GM12878 (cell line): ENCODE results near the gene SCIN. TPM values are rescaled to one million over a fixed set of nuclear protein-coding genes. Genes with fewer than 3 reads are reported as not detected.
A peak's percentile ranks its signal among the peaks of the same experiment; 100 is the strongest.

ENCODE experiments used
- ATAC-seq: fragments of 200-7000 bp; cut with Tn5 transposase; 3 replicates; pipeline ENCODE4 v1.9.1; 2020; ENCODE audit warnings: mild to moderate bottlenecking, moderate library complexity
- BruUV-seq: library from RNA; stranded (reverse); fragments of 400-500 nt; replicated peaks from 2 replicates; lab custom pipeline; 2021; lab: Mats Ljungman, UMichigan
- CTCF ChIA-PET: fragments of 300-600 bp; sonication (Branson Sonifier 250); formaldehyde crosslinking; extraction: SDS; loops from one replicate; lab custom pipeline; 2021; ENCODE audit warnings: inconsistent platforms; lab: Yijun Ruan, JAX
- POLR2A ChIA-PET: fragments of 350-600 bp; formaldehyde crosslinking; extraction: SDS; loops from one replicate; lab custom pipeline; 2021; ENCODE audit warnings: inconsistent platforms; lab: Charles Lee
- RAD21 ChIA-PET: fragments of 300-600 bp; sonication (Branson Sonifier 250); formaldehyde crosslinking; loops from one replicate; lab custom pipeline; 2023; ENCODE audit warnings: antibody characterized with exemption; ENCODE audit not compliant: unreplicated experiment; lab: Charles Lee
- SMC1A ChIA-PET: fragments of 300-600 bp; sonication (Branson Sonifier 250); formaldehyde crosslinking; loops from one replicate; lab custom pipeline; 2023; ENCODE audit not compliant: unreplicated experiment, uncharacterized antibody; lab: Charles Lee
- DNase-seq: peaks from one replicate; pipeline ENCODE4 v3.0.0-alpha.2; 2011; ENCODE audit warnings: low read depth, low spot score
- FAIRE-seq: peaks from 3 replicates; lab custom pipeline; 2011; peaks lifted over from hg19 to GRCh38; lab: Jason Lieb, UNC
- H2AFZ ChIP-seq: 2 replicates; pipeline ENCODE4 v1.6.0; 2011; ENCODE audit warnings: low read depth, low read length, control low read depth; ENCODE audit not compliant: control insufficient read depth
- H3K27ac ChIP-seq: 2 replicates; pipeline ENCODE4 v1.5.1; 2011; ENCODE audit warnings: control low read depth; ENCODE audit not compliant: control insufficient read depth, insufficient read depth
- H3K27me3 ChIP-seq, 2 experiments: replicated peaks in 1 of 2; 2 replicates each; pipeline versions ENCODE4 v1.6.0 to v1.6.1; 2011; ENCODE audit warnings: low read length in 1 of 2; ENCODE audit not compliant: control insufficient read depth in 2 of 2, insufficient read depth in 2 of 2
- H3K36me3 ChIP-seq, 2 experiments: 2 replicates each; pipeline ENCODE4 v1.5.1; 2011; ENCODE audit warnings: low read length in 1 of 2; ENCODE audit not compliant: control insufficient read depth in 2 of 2, insufficient read depth in 2 of 2
- H3K4me1 ChIP-seq: 2 replicates; pipeline ENCODE4 v1.6.1; 2011; ENCODE audit warnings: mild to moderate bottlenecking, low read length, moderate library complexity, mixed read lengths; ENCODE audit not compliant: control insufficient read depth, insufficient read depth
- H3K4me2 ChIP-seq: 2 replicates; pipeline ENCODE4 v1.6.0; 2011; ENCODE audit warnings: control low read depth; ENCODE audit not compliant: control insufficient read depth, insufficient read depth
- H3K4me3 ChIP-seq: fragments of 200-600 bp; sonication (generic); 2 replicates; pipeline ENCODE4 v1.5.1; 2016
- H3K79me2 ChIP-seq: 2 replicates; pipeline ENCODE4 v1.6.0; 2011; ENCODE audit warnings: low read length; ENCODE audit not compliant: control insufficient read depth, insufficient read depth
- H3K9ac ChIP-seq: 2 replicates; pipeline ENCODE4 v1.8.0; 2011; ENCODE audit warnings: low read length, control low read depth, mixed read lengths; ENCODE audit not compliant: control insufficient read depth, insufficient read depth
- H3K9me3 ChIP-seq: replicated peaks from 3 replicates; pipeline ENCODE4 v1.5.1; 2011; ENCODE audit warnings: mild to moderate bottlenecking, low read length; ENCODE audit not compliant: control insufficient read depth, insufficient read depth
- H4K20me1 ChIP-seq: 2 replicates; pipeline ENCODE4 v1.6.0; 2011; ENCODE audit not compliant: control insufficient read depth, insufficient read depth
- CBX5 ChIP-seq: sonication (generic); IDR thresholded peaks from 2 replicates; pipeline ENCODE4 v1.6.1; 2016; ENCODE audit warnings: low read depth, moderate library complexity, mild to moderate bottlenecking, inconsistent platforms
- ETV6 ChIP-seq, 2 experiments: fragments of 450-650 bp in 1 of 2; IDR thresholded peaks in 1 of 2; conservative IDR thresholded peaks in 1 of 2; 2 replicates each; pipeline ENCODE4 v1.6.1; 2014; ENCODE audit warnings: antibody characterized with exemption in 1 of 2, borderline replicate concordance in 1 of 2, low read depth in 1 of 2, mild to moderate bottlenecking in 1 of 2, moderate library complexity in 1 of 2
- MXI1 ChIP-seq: fragments of 150-350 bp; IDR thresholded peaks from 2 replicates; pipeline ENCODE4 v1.6.1; 2011; ENCODE audit warnings: low read depth, mild to moderate bottlenecking, inconsistent platforms, low read length, improper control_type of control experiment
- NBN ChIP-seq: fragments of 450-650 bp; IDR thresholded peaks from 2 replicates; pipeline ENCODE4 v1.6.1; 2016
- NFXL1 ChIP-seq: fragments of 450-650 bp; IDR thresholded peaks from 2 replicates; pipeline ENCODE4 v1.6.1; 2017; ENCODE audit warnings: antibody characterized with exemption, mild to moderate bottlenecking, borderline replicate concordance
- POLR2AphosphoS5 ChIP-seq: IDR thresholded peaks from 2 replicates; pipeline ENCODE4 v1.6.1; 2011; ENCODE audit warnings: mild to moderate bottlenecking, low read length, inconsistent platforms
- RELB ChIP-seq: fragments of 450-650 bp; IDR thresholded peaks from 2 replicates; pipeline ENCODE4 v1.6.1; 2017; ENCODE audit warnings: low read depth, mild to moderate bottlenecking, moderate library complexity
- SMAD5 ChIP-seq: IDR thresholded peaks from 2 replicates; pipeline ENCODE4 v1.6.1; 2016; ENCODE audit warnings: antibody characterized with exemption, low read depth
- SRF ChIP-seq, 2 experiments: IDR thresholded peaks; 2 replicates each; pipeline ENCODE4 v1.6.1; 2011; ENCODE audit warnings: low read depth in 2 of 2, low read length in 2 of 2, mild to moderate bottlenecking in 1 of 2, moderate library complexity in 1 of 2
- TCF12 ChIP-seq: IDR thresholded peaks from 2 replicates; pipeline ENCODE4 v1.6.1; 2011; ENCODE audit warnings: low read depth, mild to moderate bottlenecking, low read length
- USF2 ChIP-seq: IDR thresholded peaks from 2 replicates; pipeline ENCODE4 v1.6.1; 2011; ENCODE audit warnings: low read depth, low read length, improper control_type of control experiment, borderline replicate concordance
- YBX1 ChIP-seq: fragments of 450-650 bp; IDR thresholded peaks from 2 replicates; pipeline ENCODE4 v1.6.1; 2016; ENCODE audit warnings: antibody characterized with exemption
- ZBED1 ChIP-seq: IDR thresholded peaks from 2 replicates; pipeline ENCODE4 v1.6.1; 2016; ENCODE audit warnings: borderline replicate concordance
- WGBS: methylation state at CpG from one replicate; pipeline ENCODE4 v1.1.6; 2016; ENCODE audit warnings: low lambda C conversion rate; ENCODE audit not compliant: insufficient replicate concordance, insufficient coverage; ENCODE audit errors: missing lambda C conversion rate; 5-methylcytosine and 5-hydroxymethylcytosine counted together
- in situ Hi-C: fragments of 300-500 bp; cut with MboI; formaldehyde crosslinking; loops from 9 replicates; pipeline ENCODE4 v1.14.3; 2018; ENCODE audit warnings: mixed read lengths
- intact Hi-C: fragments of 100-400 bp; cut with micrococcal nuclease; formaldehyde crosslinking; loops from one replicate; pipeline ENCODE4 v1.14.2; 2022; ENCODE audit not compliant: unreplicated experiment
- polyA plus RNA-seq, 11 experiments: library from polyadenylated mRNA; depleted of rRNA in 4 of 11; unstranded in 6 of 11; stranded (reverse) in 5 of 11; fragments of >200 nt; fragmentation: Nextera tagmentation in 4 of 11; fragmentation: Illumina TruSeq in 1 of 11; extraction: Ambion mirVana in 4 of 11; extraction: Trizol in 1 of 11; gene quantifications; 1 replicate in 1 of 11; 2 replicates in 10 of 11; pipeline versions ENCODE4 v1.2.1 to v1.2.3, GENCODE V29; 2011 to 2016; ENCODE audit warnings: inconsistent platforms in 2 of 11, missing spikeins in 2 of 11, low read depth in 1 of 11
- total RNA-seq, 4 experiments: library from RNA; depleted of rRNA in 3 of 4; stranded (reverse); fragments of >200 nt in 3 of 4; fragmentation: Illumina TruSeq in 1 of 4; extraction: Trizol in 1 of 4; gene quantifications; 2 replicates each; pipeline versions ENCODE4 v1.2.1 to v1.2.3, GENCODE V29; 2013 to 2021
- TF ChIP-seq, protein P1 (sequence below): fragments of 450-650 bp; conservative IDR thresholded peaks from 2 replicates; pipeline ENCODE4 v1.6.1; 2017; ENCODE audit warnings: mild to moderate bottlenecking, moderate library complexity
- TF ChIP-seq, protein P2 (sequence below): IDR thresholded peaks from 2 replicates; pipeline ENCODE4 v1.6.1; 2012; ENCODE audit warnings: low read depth, low read length, improper control_type of control experiment
- TF ChIP-seq, protein P3 (sequence below): fragments of 450-650 bp; IDR thresholded peaks from 2 replicates; pipeline ENCODE4 v1.6.1; 2014; ENCODE audit warnings: mild to moderate bottlenecking
- TF ChIP-seq, protein P4 (sequence below): IDR thresholded peaks from 2 replicates; pipeline ENCODE4 v1.6.1; 2012; ENCODE audit warnings: low read depth, low read length, improper control_type of control experiment

Gene SCIN
- total and polyA plus RNA-seq, 10 of the 15 experiments (the other 5 are each of a cell fraction or from before 2014, with no cell fraction given), result 0.23 to 2.1 (median 1.0) TPM

- no peaks in the 10 kb centered on the region for H3K27me3 ChIP-seq
- H3K4me1 ChIP-seq, result peaks cover 4% of the 10 kb centered on the region; the same call in 1 of the 2 replicates
- in situ Hi-C loops (no loop called here), intact Hi-C loops (loop anchor here (5.0 kb wide), 1 partner anchor 49 kb away; no protein-coding TSS in a partner anchor)
- H3K4me3 ChIP-seq, result peak overlapping the region; percentile 79
- H3K36me3 ChIP-seq, result no peaks in the 10 kb centered on the region
- H3K4me2 ChIP-seq, result peak overlapping the region; percentile 94
- ATAC-seq (peak; percentile 93), DNase-seq (peak; percentile 36), FAIRE-seq (peak; percentile 18)
- no peak overlapping the region for H3K27ac ChIP-seq
- ChIA-PET POLR2A (no interaction called here), RAD21 (no interaction called here), SMC1A (no interaction called here), CTCF (interaction anchor here (1.2 kb wide), 1 partner anchor 11 kb away, joined by 5 read pairs; no protein-coding TSS in a partner anchor)
- H4K20me1 ChIP-seq, result no peaks in the 10 kb centered on the region
- no TSS peak for BruUV-seq
- H3K79me2 ChIP-seq, result no peaks in the 10 kb centered on the region
- H2AFZ ChIP-seq, result peak overlapping the region; percentile 94
- 6% methylated on average over 54 of the region's 54 CpGs for WGBS
- no peak overlapping the region; the same call in 1 of the 2 replicates for H3K9ac ChIP-seq
- no peaks in the 10 kb centered on the region; the same call in 2 of the 3 replicates for H3K9me3 ChIP-seq
- no peak for TF ChIP-seq RELB
- TF ChIP-seq SRF (IDR thresholded peaks at IDR 0.05; ENCODE audit: low read depth in 2 of 2, low read length in 2 of 2), result 0 out of 4 replicates have a peak, but pooled peaks of 1 of the 2 experiments have one; percentile 10
- TF ChIP-seq, protein P1, sequence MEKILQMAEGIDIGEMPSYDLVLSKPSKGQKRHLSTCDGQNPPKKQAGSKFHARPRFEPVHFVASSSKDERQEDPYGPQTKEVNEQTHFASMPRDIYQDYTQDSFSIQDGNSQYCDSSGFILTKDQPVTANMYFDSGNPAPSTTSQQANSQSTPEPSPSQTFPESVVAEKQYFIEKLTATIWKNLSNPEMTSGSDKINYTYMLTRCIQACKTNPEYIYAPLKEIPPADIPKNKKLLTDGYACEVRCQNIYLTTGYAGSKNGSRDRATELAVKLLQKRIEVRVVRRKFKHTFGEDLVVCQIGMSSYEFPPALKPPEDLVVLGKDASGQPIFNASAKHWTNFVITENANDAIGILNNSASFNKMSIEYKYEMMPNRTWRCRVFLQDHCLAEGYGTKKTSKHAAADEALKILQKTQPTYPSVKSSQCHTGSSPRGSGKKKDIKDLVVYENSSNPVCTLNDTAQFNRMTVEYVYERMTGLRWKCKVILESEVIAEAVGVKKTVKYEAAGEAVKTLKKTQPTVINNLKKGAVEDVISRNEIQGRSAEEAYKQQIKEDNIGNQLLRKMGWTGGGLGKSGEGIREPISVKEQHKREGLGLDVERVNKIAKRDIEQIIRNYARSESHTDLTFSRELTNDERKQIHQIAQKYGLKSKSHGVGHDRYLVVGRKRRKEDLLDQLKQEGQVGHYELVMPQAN, result no peak
- TF ChIP-seq, protein P2, sequence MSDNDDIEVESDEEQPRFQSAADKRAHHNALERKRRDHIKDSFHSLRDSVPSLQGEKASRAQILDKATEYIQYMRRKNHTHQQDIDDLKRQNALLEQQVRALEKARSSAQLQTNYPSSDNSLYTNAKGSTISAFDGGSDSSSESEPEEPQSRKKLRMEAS, result no peak
- no peak for TF ChIP-seq SMAD5
- TF ChIP-seq NBN, result no peak
- no peak for TF ChIP-seq ZBED1
- TF ChIP-seq USF2, result no peak
- no peak for TF ChIP-seq TCF12
- TF ChIP-seq, protein P3, sequence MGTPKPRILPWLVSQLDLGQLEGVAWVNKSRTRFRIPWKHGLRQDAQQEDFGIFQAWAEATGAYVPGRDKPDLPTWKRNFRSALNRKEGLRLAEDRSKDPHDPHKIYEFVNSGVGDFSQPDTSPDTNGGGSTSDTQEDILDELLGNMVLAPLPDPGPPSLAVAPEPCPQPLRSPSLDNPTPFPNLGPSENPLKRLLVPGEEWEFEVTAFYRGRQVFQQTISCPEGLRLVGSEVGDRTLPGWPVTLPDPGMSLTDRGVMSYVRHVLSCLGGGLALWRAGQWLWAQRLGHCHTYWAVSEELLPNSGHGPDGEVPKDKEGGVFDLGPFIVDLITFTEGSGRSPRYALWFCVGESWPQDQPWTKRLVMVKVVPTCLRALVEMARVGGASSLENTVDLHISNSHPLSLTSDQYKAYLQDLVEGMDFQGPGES, result 0 out of 2 replicates have a peak, but pooled peaks have one; percentile 33
- no peak for TF ChIP-seq ETV6 (conservative IDR thresholded peaks at IDR 0.05 in 1 of 2, IDR thresholded peaks at IDR 0.05 in 1 of 2; ENCODE audit: borderline replicate concordance in 1 of 2, low read depth in 1 of 2)
- TF ChIP-seq NFXL1, result no peak
- TF ChIP-seq YBX1, result no peak
- TF ChIP-seq MXI1, result peak; percentile 59
- TF ChIP-seq, protein P4, sequence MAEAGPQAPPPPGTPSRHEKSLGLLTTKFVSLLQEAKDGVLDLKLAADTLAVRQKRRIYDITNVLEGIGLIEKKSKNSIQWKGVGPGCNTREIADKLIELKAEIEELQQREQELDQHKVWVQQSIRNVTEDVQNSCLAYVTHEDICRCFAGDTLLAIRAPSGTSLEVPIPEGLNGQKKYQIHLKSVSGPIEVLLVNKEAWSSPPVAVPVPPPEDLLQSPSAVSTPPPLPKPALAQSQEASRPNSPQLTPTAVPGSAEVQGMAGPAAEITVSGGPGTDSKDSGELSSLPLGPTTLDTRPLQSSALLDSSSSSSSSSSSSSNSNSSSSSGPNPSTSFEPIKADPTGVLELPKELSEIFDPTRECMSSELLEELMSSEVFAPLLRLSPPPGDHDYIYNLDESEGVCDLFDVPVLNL, result no peak
- TF ChIP-seq CBX5, result peak; percentile 42; the same call in 1 of the 2 replicates
- TF ChIP-seq POLR2AphosphoS5, result no peak
Measured at GRCh38 chr7:12686234-12686890, 115.8 kb downstream of the SCIN start.
